Measurements from ENCODE around the gene PLIN1. TPM values are rescaled to one million over a fixed set of nuclear protein-coding genes. Genes with fewer than 3 reads are reported as not detected.
"Not testable (repeated sequence)": the region's sequence is repeated elsewhere in the genome, so short reads cannot be mapped to it uniquely, and the experiment has no call there.

PLIN1 gene
- 0.32 TPM for total RNA-seq

- ATAC-seq = no peak
These were observed at the start of gene PLIN1 for GRCh38 chr15:89679212-89679611. Gene PLIN1, minus strand, starts transcription at chr15:89679367. Its CDS starts 1,878 bp downstream, at chr15:89677489.

GRCh38 chr15:89728254-89728653, 49.1 kb upstream of the PLIN1 start:
- no peak for ATAC-seq

GRCh38 chr15:89725064-89725463, 45.9 kb upstream of the PLIN1 start:
- ATAC-seq = no peak

GRCh38 chr15:89724621-89725020, 45.5 kb upstream of the PLIN1 start:
- ATAC-seq = no peak

GRCh38 chr15:89723031-89723430, 43.9 kb upstream of the PLIN1 start:
- no peak for ATAC-seq

GRCh38 chr15:89714775-89715174, 35.6 kb upstream of the PLIN1 start:
- ATAC-seq = no peak

GRCh38 chr15:89707577-89707976, 28.4 kb upstream of the PLIN1 start:
- ATAC-seq = no peak

GRCh38 chr15:89704411-89704810, 25.2 kb upstream of the PLIN1 start:
- ATAC-seq = no peak

GRCh38 chr15:89695198-89695597, 16.0 kb upstream of the PLIN1 start:
- ATAC-seq = no peak

- ATAC-seq = no peak
These were observed 14.5 kb upstream of the PLIN1 start for GRCh38 chr15:89693696-89694095.

GRCh38 chr15:89693091-89693490, 13.9 kb upstream of the PLIN1 start:
- ATAC-seq = no peak

- peak; percentile 93 for ATAC-seq
These were observed 11.4 kb upstream of the PLIN1 start, which contains the start of the genes PEX11A and WDR93 for GRCh38 chr15:89690276-89691218. Gene PEX11A, minus strand, starts transcription at chr15:89690754. Its CDS starts 122 bp downstream, at chr15:89690632. Gene WDR93, plus strand, starts transcription at chr15:89690811. Its CDS starts 10,936 bp downstream, at chr15:89701747.

GRCh38 chr15:89689930-89690275, 10.7 kb upstream of the PLIN1 start:
- not testable (repeated sequence) for ATAC-seq

- ATAC-seq = no peak
These were observed 7.4 kb upstream of the PLIN1 start for GRCh38 chr15:89686522-89686921.

- ATAC-seq = no peak
These were observed 6.8 kb upstream of the PLIN1 start for GRCh38 chr15:89685995-89686394.

GRCh38 chr15:89681146-89681545, 2.0 kb upstream of the PLIN1 start:
- ATAC-seq = no peak

GRCh38 chr15:89680282-89680873, 1.2 kb upstream of the PLIN1 start:
- ATAC-seq = peak; percentile 67

GRCh38 chr15:89677381-89677780, 1.8 kb downstream of the PLIN1 start:
- no peak for ATAC-seq

- no peak for ATAC-seq
These were observed 3.6 kb downstream of the PLIN1 start for GRCh38 chr15:89675606-89676005.

GRCh38 chr15:89674526-89674925, 4.6 kb downstream of the PLIN1 start:
- no peak for ATAC-seq

- no peak for ATAC-seq
These were observed 6.0 kb downstream of the PLIN1 start for GRCh38 chr15:89673165-89673512.

GRCh38 chr15:89672221-89673164, 6.7 kb downstream of the PLIN1 start:
- ATAC-seq = no peak

GRCh38 chr15:89671687-89672086, 7.5 kb downstream of the PLIN1 start:
- ATAC-seq = no peak

All from esophagus mucosa (tissue), 1 donor.